K562 (cell line): ENCODE data around the gene PRKCSH. TPM values are rescaled to one million over a fixed set of nuclear protein-coding genes. Genes with fewer than 3 reads are reported as not detected.
A peak's percentile ranks its signal among the peaks of the same experiment; 100 is the strongest.

ENCODE experiments used
- ATAC-seq: fragments of 200-7000 bp; cut with Tn5 transposase; 3 replicates; pipeline ENCODE4 v1.9.1; 2020; ENCODE audit warnings: moderate library complexity
- BruUV-seq: library from RNA; stranded (reverse); fragments of 400-500 nt; replicated peaks from 2 replicates; lab custom pipeline; 2021; lab: Mats Ljungman, UMichigan
- CTCF ChIA-PET: fragments of 300-600 bp; formaldehyde crosslinking; extraction: SDS; loops from one replicate; lab custom pipeline; 2021; ENCODE audit warnings: low intra/inter-chr PET ratio; lab: Yijun Ruan, JAX
- POLR2A ChIA-PET: fragments of 300-600, 350-650 bp; sonication (Branson Sonifier 250); formaldehyde crosslinking; extraction: SDS; loops from one replicate; lab custom pipeline; 2021; ENCODE audit warnings: antibody characterized with exemption, inconsistent platforms; lab: Yijun Ruan, JAX
- DNase-seq, 4 experiments: peaks; one replicate each; pipeline versions ENCODE4 v3.0.0 to v3.0.0-alpha.2; 2011 to 2018; ENCODE audit warnings: low spot score in 3 of 4, mixed read lengths in 3 of 4; ENCODE audit errors: extremely low read depth in 1 of 4
- FAIRE-seq: peaks from 2 replicates; lab custom pipeline; 2011; peaks lifted over from hg19 to GRCh38; lab: Jason Lieb, UNC
- H2AFZ ChIP-seq: 2 replicates; pipeline ENCODE4 v1.6.0; 2011; ENCODE audit warnings: low read depth, low read length, control low read depth, inconsistent platforms
- H3K27ac ChIP-seq: fragments of 200-600 bp; 3 replicates; pipeline ENCODE4 v1.8.0; 2011; ENCODE audit warnings: low read depth, mild to moderate bottlenecking, control low read depth, inconsistent platforms, low read length, moderate library complexity, mixed read lengths; ENCODE audit errors: extremely low read depth
- H3K27me3 ChIP-seq, 2 experiments: fragments of 300-600 bp in 1 of 2; 2 replicates in 1 of 2; 3 replicates in 1 of 2; pipeline versions ENCODE4 v1.6.0 to v1.8.0; 2011; ENCODE audit warnings: inconsistent platforms in 2 of 2, low read length in 2 of 2, mild to moderate bottlenecking in 1 of 2, mixed read lengths in 1 of 2, moderate library complexity in 1 of 2; ENCODE audit not compliant: control insufficient read depth in 2 of 2, insufficient read depth in 2 of 2
- H3K36me3 ChIP-seq: fragments of 300-600 bp; 3 replicates; pipeline ENCODE4 v1.8.0; 2011; ENCODE audit warnings: mild to moderate bottlenecking, low read length, inconsistent platforms; ENCODE audit not compliant: control insufficient read depth, insufficient read depth
- H3K4me1 ChIP-seq, 2 experiments: fragments of 200-600 bp in 1 of 2; replicated peaks in 1 of 2; 2 replicates in 1 of 2; 3 replicates in 1 of 2; pipeline versions ENCODE4 v1.5.1 to v1.8.0; 2011; ENCODE audit warnings: inconsistent platforms in 2 of 2, low read length in 2 of 2, mild to moderate bottlenecking in 1 of 2, mixed read lengths in 1 of 2, moderate library complexity in 1 of 2; ENCODE audit not compliant: control insufficient read depth in 2 of 2, insufficient read depth in 2 of 2
- H3K4me2 ChIP-seq: 2 replicates; pipeline ENCODE4 v1.6.1; 2011; ENCODE audit warnings: low read length, control low read depth, inconsistent platforms, mixed read lengths; ENCODE audit not compliant: insufficient read depth
- H3K4me3 ChIP-seq: fragments of 200-600 bp; sonication (generic), shearing (Covaris generic); 2 replicates; pipeline ENCODE4 v1.5.1; 2016; ENCODE audit warnings: control low read depth, inconsistent platforms
- H3K79me2 ChIP-seq: fragments of 200-600 bp; 3 replicates; pipeline ENCODE4 v1.8.0; 2011; ENCODE audit warnings: low read length, inconsistent platforms; ENCODE audit not compliant: control insufficient read depth, insufficient read depth
- H3K9ac ChIP-seq, 2 experiments: 2 replicates each; pipeline versions ENCODE4 v1.6.0 to v1.6.1; 2011; ENCODE audit warnings: low read depth in 2 of 2, low read length in 2 of 2, control low read depth in 1 of 2, inconsistent platforms in 1 of 2, mild to moderate bottlenecking in 1 of 2, mixed read lengths in 1 of 2; ENCODE audit not compliant: insufficient read depth in 1 of 2
- H3K9me1 ChIP-seq: one replicate; pipeline ENCODE4 v1.6.0; 2011; ENCODE audit warnings: inconsistent platforms, mild to moderate bottlenecking, low read length, moderate library complexity; ENCODE audit not compliant: control insufficient read depth, insufficient read depth
- H3K9me3 ChIP-seq: replicated peaks from 2 replicates; pipeline ENCODE4 v1.5.1; 2011; ENCODE audit warnings: low read depth, low read length, inconsistent platforms; ENCODE audit not compliant: control insufficient read depth, insufficient read depth
- H4K20me1 ChIP-seq: replicated peaks from 2 replicates; pipeline ENCODE4 v1.6.1; 2011; ENCODE audit warnings: low read length, inconsistent platforms, mixed read lengths; ENCODE audit not compliant: control insufficient read depth, insufficient read depth
- ETV1 ChIP-seq: fragments of 450-650 bp; conservative IDR thresholded peaks from 2 replicates; pipeline ENCODE4 v1.6.1; 2016; ENCODE audit warnings: missing genetic modification characterization, control low read depth, low read depth, missing compliant biosample characterization
- FOXA3 ChIP-seq, 2 experiments: fragments of 450-650 bp in 1 of 2; sonication (generic) in 1 of 2; formaldehyde crosslinking; IDR thresholded peaks in 1 of 2; conservative IDR thresholded peaks in 1 of 2; 2 replicates each; pipeline versions ENCODE4 v1.4.0 to v1.8.0; 2020 to 2022; ENCODE audit warnings: mild to moderate bottlenecking in 2 of 2, missing genetic modification reagents in 1 of 2
- SAFB2 ChIP-seq: fragments of 200-400 bp; formaldehyde crosslinking; IDR thresholded peaks from 2 replicates; pipeline ENCODE4 v1.6.1; 2018; ENCODE audit warnings: borderline replicate concordance, low read length, low read depth, moderate library complexity; ENCODE audit not compliant: severe bottlenecking
- WGBS: fragments of 100-300 bp; shearing (Covaris generic); methylation state at CpG from one replicate; pipeline ENCODE4 v1.1.6; 2016; ENCODE audit warnings: low coverage, mixed read lengths; ENCODE audit not compliant: insufficient coverage; ENCODE audit errors: missing lambda C conversion rate; 5-methylcytosine and 5-hydroxymethylcytosine counted together
- in situ Hi-C: fragments of 300-500 bp; cut with MboI; formaldehyde crosslinking; loops from 4 replicates; pipeline ENCODE4 v1.15.0; 2018; ENCODE audit warnings: inconsistent platforms, mixed read lengths
- intact Hi-C: fragments of 100-400 bp; cut with micrococcal nuclease; formaldehyde crosslinking; loops from 2 replicates; pipeline ENCODE4 v1.14.2; 2022
- polyA plus RNA-seq, 8 experiments: library from polyadenylated mRNA; depleted of rRNA in 4 of 8; stranded (reverse) in 5 of 8; unstranded in 3 of 8; fragments of >200 nt; fragmentation: Nextera tagmentation in 2 of 8; fragmentation: Illumina TruSeq in 1 of 8; extraction: Ambion mirVana in 2 of 8; extraction: Trizol in 1 of 8; gene quantifications; 2 replicates each; pipeline versions ENCODE4 v1.2.1 to v1.2.3, GENCODE V29; 2011 to 2014; ENCODE audit warnings: inconsistent platforms in 1 of 8, missing spikeins in 1 of 8
- total RNA-seq, 7 experiments: library from RNA; depleted of rRNA in 6 of 7; stranded (reverse); fragments of >200 nt in 6 of 7; fragmentation: Illumina TruSeq in 2 of 7; extraction: Trizol in 2 of 7; gene quantifications; 2 replicates each; pipeline versions ENCODE4 v1.2.1 to v1.2.3, GENCODE V29; 2011 to 2021; ENCODE audit warnings: low replicate concordance in 1 of 7
- TF ChIP-seq, protein P1 (sequence below): fragments of 450-650 bp; formaldehyde crosslinking; IDR thresholded peaks from 2 replicates; pipeline ENCODE4 v1.4.0; 2020; ENCODE audit warnings: mild to moderate bottlenecking
- TF ChIP-seq, protein P2 (sequence below): fragments of 450-650 bp; IDR thresholded peaks from 2 replicates; pipeline ENCODE4 v1.6.1; 2016; ENCODE audit warnings: missing biosample characterization, missing genetic modification characterization
- TF ChIP-seq, protein P3 (sequence below): sonication (generic); formaldehyde crosslinking; IDR thresholded peaks from 2 replicates; pipeline ENCODE4 v1.8.0; 2022; ENCODE audit warnings: missing genetic modification reagents, mild to moderate bottlenecking, moderate library complexity, borderline replicate concordance
- TF ChIP-seq, protein P4 (sequence below), 2 experiments: fragments of 450-650 bp; IDR thresholded peaks; 2 replicates each; pipeline ENCODE4 v1.6.1; 2018; ENCODE audit warnings: mild to moderate bottlenecking in 2 of 2, low read depth in 1 of 2; ENCODE audit not compliant: partially characterized antibody in 2 of 2
- TF ChIP-seq, protein P5 (sequence below), 2 experiments: fragments of 450-650 bp in 1 of 2; sonication (generic) in 1 of 2; formaldehyde crosslinking in 1 of 2; IDR thresholded peaks in 1 of 2; conservative IDR thresholded peaks in 1 of 2; 2 replicates each; pipeline versions ENCODE4 v1.6.1 to v1.8.1; 2016 to 2023; ENCODE audit warnings: mild to moderate bottlenecking in 2 of 2, moderate library complexity in 2 of 2, inconsistent platforms in 1 of 2, missing genetic modification reagents in 1 of 2

The PRKCSH gene
- total and polyA plus RNA-seq, 9 of the 15 experiments (the other 6 are each of a cell fraction or from before 2014, with no cell fraction given) = 2.3 to 297 (median 48.1) TPM

- Histone ChIP-seq H4K20me1 (no peaks in the 10 kb centered on the region), H2AFZ (peak overlapping the region; percentile 3; the same call in 1 of the 2 replicates), H3K4me3 (no peak overlapping the region), H3K9ac (peak overlapping the region in 1 of 2 experiments; percentile 76; a peak in 1 of 4 replicates), H3K36me3 (no peaks in the 10 kb centered on the region), H3K4me1 (peaks cover 2 to 56% of the 10 kb centered on the region in 2 experiments; a peak in 3 of 5 replicates), H3K4me2 (0 out of 2 replicates have a peak overlapping the region, but pooled peaks have one; percentile 3), H3K27me3 (peaks cover 2 to 23% of the 10 kb centered on the region in 2 experiments; a peak in 3 of 5 replicates), H3K27ac (no peak overlapping the region), H3K9me1 (no peaks in the 10 kb centered on the region), H3K79me2 (no peaks in the 10 kb centered on the region), H3K9me3 (no peaks in the 10 kb centered on the region; the same call in 1 of the 2 replicates)
- BruUV-seq = no TSS peak
- FAIRE-seq = no peak
- in situ Hi-C loops (no loop called here), intact Hi-C loops (no loop called here)
- ChIA-PET CTCF (no interaction called here), POLR2A (interaction anchor here (0.6 to 1.2 kb wide), 6 partner anchors 10 to 372 kb away, joined by 3 to 5 read pairs (median 3); partner anchors contain the start of gene EPOR)
- WGBS = 15% methylated on average over 43 of the region's 46 CpGs
- DNase-seq = peak in 2 of 4 experiments; percentile 31 to 41
- no peak; the same call in 2 of the 3 replicates for ATAC-seq
- TF ChIP-seq SAFB2 (no peak), ETV1 (tag) (no peak), FOXA3 (CRISPR knock-in tag; conservative IDR thresholded peaks at IDR 0.05 in 1 of 2, IDR thresholded peaks at IDR 0.05 in 1 of 2) (no peak)
- TF ChIP-seq, protein P1, sequence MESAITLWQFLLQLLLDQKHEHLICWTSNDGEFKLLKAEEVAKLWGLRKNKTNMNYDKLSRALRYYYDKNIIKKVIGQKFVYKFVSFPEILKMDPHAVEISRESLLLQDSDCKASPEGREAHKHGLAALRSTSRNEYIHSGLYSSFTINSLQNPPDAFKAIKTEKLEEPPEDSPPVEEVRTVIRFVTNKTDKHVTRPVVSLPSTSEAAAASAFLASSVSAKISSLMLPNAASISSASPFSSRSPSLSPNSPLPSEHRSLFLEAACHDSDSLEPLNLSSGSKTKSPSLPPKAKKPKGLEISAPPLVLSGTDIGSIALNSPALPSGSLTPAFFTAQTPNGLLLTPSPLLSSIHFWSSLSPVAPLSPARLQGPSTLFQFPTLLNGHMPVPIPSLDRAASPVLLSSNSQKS (CRISPR knock-in tag) = no peak
- TF ChIP-seq, protein P2, sequence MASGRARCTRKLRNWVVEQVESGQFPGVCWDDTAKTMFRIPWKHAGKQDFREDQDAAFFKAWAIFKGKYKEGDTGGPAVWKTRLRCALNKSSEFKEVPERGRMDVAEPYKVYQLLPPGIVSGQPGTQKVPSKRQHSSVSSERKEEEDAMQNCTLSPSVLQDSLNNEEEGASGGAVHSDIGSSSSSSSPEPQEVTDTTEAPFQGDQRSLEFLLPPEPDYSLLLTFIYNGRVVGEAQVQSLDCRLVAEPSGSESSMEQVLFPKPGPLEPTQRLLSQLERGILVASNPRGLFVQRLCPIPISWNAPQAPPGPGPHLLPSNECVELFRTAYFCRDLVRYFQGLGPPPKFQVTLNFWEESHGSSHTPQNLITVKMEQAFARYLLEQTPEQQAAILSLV (tag) = peak; percentile 67; the same call in 1 of the 2 replicates
- TF ChIP-seq, protein P3, sequence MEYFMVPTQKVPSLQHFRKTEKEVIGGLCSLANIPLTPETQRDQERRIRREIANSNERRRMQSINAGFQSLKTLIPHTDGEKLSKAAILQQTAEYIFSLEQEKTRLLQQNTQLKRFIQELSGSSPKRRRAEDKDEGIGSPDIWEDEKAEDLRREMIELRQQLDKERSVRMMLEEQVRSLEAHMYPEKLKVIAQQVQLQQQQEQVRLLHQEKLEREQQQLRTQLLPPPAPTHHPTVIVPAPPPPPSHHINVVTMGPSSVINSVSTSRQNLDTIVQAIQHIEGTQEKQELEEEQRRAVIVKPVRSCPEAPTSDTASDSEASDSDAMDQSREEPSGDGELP (CRISPR knock-in tag) = 0 out of 2 replicates have a peak, but pooled peaks have one; percentile 18
- TF ChIP-seq, protein P4, sequence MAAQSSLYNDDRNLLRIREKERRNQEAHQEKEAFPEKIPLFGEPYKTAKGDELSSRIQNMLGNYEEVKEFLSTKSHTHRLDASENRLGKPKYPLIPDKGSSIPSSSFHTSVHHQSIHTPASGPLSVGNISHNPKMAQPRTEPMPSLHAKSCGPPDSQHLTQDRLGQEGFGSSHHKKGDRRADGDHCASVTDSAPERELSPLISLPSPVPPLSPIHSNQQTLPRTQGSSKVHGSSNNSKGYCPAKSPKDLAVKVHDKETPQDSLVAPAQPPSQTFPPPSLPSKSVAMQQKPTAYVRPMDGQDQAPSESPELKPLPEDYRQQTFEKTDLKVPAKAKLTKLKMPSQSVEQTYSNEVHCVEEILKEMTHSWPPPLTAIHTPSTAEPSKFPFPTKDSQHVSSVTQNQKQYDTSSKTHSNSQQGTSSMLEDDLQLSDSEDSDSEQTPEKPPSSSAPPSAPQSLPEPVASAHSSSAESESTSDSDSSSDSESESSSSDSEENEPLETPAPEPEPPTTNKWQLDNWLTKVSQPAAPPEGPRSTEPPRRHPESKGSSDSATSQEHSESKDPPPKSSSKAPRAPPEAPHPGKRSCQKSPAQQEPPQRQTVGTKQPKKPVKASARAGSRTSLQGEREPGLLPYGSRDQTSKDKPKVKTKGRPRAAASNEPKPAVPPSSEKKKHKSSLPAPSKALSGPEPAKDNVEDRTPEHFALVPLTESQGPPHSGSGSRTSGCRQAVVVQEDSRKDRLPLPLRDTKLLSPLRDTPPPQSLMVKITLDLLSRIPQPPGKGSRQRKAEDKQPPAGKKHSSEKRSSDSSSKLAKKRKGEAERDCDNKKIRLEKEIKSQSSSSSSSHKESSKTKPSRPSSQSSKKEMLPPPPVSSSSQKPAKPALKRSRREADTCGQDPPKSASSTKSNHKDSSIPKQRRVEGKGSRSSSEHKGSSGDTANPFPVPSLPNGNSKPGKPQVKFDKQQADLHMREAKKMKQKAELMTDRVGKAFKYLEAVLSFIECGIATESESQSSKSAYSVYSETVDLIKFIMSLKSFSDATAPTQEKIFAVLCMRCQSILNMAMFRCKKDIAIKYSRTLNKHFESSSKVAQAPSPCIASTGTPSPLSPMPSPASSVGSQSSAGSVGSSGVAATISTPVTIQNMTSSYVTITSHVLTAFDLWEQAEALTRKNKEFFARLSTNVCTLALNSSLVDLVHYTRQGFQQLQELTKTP (IDR thresholded peaks at IDR 0.05; ENCODE audit: low read depth in 1 of 2, partially characterized antibody in 2 of 2) = no peak
- TF ChIP-seq, protein P5, sequence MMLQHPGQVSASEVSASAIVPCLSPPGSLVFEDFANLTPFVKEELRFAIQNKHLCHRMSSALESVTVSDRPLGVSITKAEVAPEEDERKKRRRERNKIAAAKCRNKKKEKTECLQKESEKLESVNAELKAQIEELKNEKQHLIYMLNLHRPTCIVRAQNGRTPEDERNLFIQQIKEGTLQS (IDR thresholded peaks at IDR 0.05) = 0 out of 2 replicates have a peak, but pooled peaks have one; percentile 16
- TF ChIP-seq, protein P5 (CRISPR knock-in tag; conservative IDR thresholded peaks at IDR 0.05) = no peak
Measured at GRCh38 chr19:11420429-11421370, 14.7 kb upstream of the PRKCSH start.
